ENCODE data around the gene ONECUT3. TPM values are rescaled to one million over a fixed set of nuclear protein-coding genes. Genes with fewer than 3 reads are reported as not detected.

Gene ONECUT3
- total and polyA plus RNA-seq, 10 of the 15 experiments (the other 5 are each of a cell fraction or from before 2014, with no cell fraction given), result not detected

DNA sequence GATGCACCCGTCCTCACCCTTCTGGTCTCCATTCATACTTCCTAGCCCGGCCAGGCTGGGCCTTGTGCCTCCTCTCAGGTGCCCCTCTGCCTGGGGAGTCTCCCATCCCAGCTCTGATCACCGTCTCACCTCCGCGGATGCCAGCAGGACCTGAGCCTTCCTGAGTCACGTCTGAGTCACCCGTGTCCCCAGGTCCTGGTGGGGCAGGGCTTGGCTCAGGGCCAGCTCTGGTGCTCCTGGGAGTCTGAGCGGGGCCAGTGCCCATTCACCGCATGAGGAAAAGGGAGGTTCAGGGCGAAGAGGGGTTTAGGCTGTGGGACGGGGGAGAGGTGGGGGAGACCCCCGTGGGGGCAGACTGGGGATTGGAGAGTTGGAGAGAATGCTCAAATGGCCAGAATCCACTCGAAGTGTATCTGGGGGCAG is 58.2 kb downstream of the ONECUT3 start:
- ATAC-seq, result no peak
- CTCF ChIA-PET, result no interaction called here

More for the DNA sequence above, 58.2 kb downstream of the ONECUT3 start:
- ChIA-PET SMC1A (ENCODE audit: uncharacterized antibody, unreplicated experiment) (no interaction called here), POLR2A (interaction anchor here (0.6 to 1.0 kb wide), 2 partner anchors 197 to 221 kb away, joined by 3 read pairs; no protein-coding TSS in a partner anchor), RAD21 (ENCODE audit: unreplicated experiment) (no interaction called here)
- Histone ChIP-seq H3K79me2 (ENCODE audit: control insufficient read depth, insufficient read depth, low read length) (no peaks in the 10 kb centered on the region), H3K27ac (ENCODE audit: control insufficient read depth, insufficient read depth) (no peak overlapping the region), H4K20me1 (ENCODE audit: control insufficient read depth, insufficient read depth) (no peaks in the 10 kb centered on the region), H3K4me2 (ENCODE audit: control insufficient read depth, insufficient read depth) (peak overlapping the region; percentile 80; the same call in 1 of the 2 replicates), H3K9me3 (replicated peaks; ENCODE audit: control insufficient read depth, insufficient read depth, low read length) (no peaks in the 10 kb centered on the region), H2AFZ (ENCODE audit: control insufficient read depth, low read depth, low read length) (peak overlapping the region; percentile 69), H3K36me3 (ENCODE audit: control insufficient read depth in 2 of 2, insufficient read depth in 2 of 2, low read length in 1 of 2) (peaks cover 0 to 6% of the 10 kb centered on the region in 2 experiments; a peak in 2 of 4 replicates), H3K4me1 (ENCODE audit: control insufficient read depth, insufficient read depth, low read length) (peaks cover 3% of the 10 kb centered on the region; the same call in 1 of the 2 replicates), H3K9ac (ENCODE audit: control insufficient read depth, insufficient read depth, low read length) (no peak overlapping the region; the same call in 1 of the 2 replicates), H3K4me3 (peak overlapping the region; percentile 75; the same call in 1 of the 2 replicates), H3K27me3 (replicated peaks in 1 of 2; ENCODE audit: control insufficient read depth in 2 of 2, insufficient read depth in 2 of 2, low read length in 1 of 2) (no peaks in the 10 kb centered on the region)
- in situ Hi-C loops (cut with MboI), result no loop called here
- no peak for FAIRE-seq
- intact Hi-C loops (cut with micrococcal nuclease; ENCODE audit: unreplicated experiment), result no loop called here
- TF ChIP-seq CEBPB (IDR thresholded peaks at IDR 0.05; ENCODE audit: borderline replicate concordance in 1 of 2, low read depth in 2 of 2, low read length in 2 of 2), result no peak
- TF ChIP-seq IKZF1 (conservative IDR thresholded peaks at IDR 0.05), result no peak
- no peak for TF ChIP-seq CBFB (IDR thresholded peaks at IDR 0.05; ENCODE audit: low read depth)
- TF ChIP-seq BACH1 (IDR thresholded peaks at IDR 0.05; ENCODE audit: borderline replicate concordance), result no peak
- no peak for TF ChIP-seq BRCA1 (IDR thresholded peaks at IDR 0.05; ENCODE audit: low read depth, low read length)
- TF ChIP-seq TARDBP (IDR thresholded peaks at IDR 0.05; ENCODE audit: borderline replicate concordance), result no peak
- no peak for TF ChIP-seq STAT3 (IDR thresholded peaks at IDR 0.05; ENCODE audit: low read depth, low read length)
- TF ChIP-seq POU2F2 (IDR thresholded peaks at IDR 0.05; ENCODE audit: borderline replicate concordance, low read depth, low read length), result no peak
- TF ChIP-seq BHLHE40 (IDR thresholded peaks at IDR 0.05; ENCODE audit: borderline replicate concordance in 1 of 2, low read depth in 2 of 2, low read length in 1 of 2), result no peak
- no peak for TF ChIP-seq SUZ12 (IDR thresholded peaks at IDR 0.05; ENCODE audit: unreplicated experiment)
- no peak for TF ChIP-seq IKZF2 (IDR thresholded peaks at IDR 0.05)
- TF ChIP-seq KLF5 (IDR thresholded peaks at IDR 0.05; ENCODE audit: partially characterized antibody), result no peak
- no peak for TF ChIP-seq POLR2AphosphoS2 (IDR thresholded peaks at IDR 0.05; ENCODE audit: low read depth, low read length)
- TF ChIP-seq HDAC6 (IDR thresholded peaks at IDR 0.05; ENCODE audit: unreplicated experiment), result no peak
- TF ChIP-seq LARP7 (IDR thresholded peaks at IDR 0.05), result no peak
- TF ChIP-seq ZNF384 (IDR thresholded peaks at IDR 0.05; ENCODE audit: borderline replicate concordance, low read depth, low read length), result no peak
- TF ChIP-seq, protein P1, sequence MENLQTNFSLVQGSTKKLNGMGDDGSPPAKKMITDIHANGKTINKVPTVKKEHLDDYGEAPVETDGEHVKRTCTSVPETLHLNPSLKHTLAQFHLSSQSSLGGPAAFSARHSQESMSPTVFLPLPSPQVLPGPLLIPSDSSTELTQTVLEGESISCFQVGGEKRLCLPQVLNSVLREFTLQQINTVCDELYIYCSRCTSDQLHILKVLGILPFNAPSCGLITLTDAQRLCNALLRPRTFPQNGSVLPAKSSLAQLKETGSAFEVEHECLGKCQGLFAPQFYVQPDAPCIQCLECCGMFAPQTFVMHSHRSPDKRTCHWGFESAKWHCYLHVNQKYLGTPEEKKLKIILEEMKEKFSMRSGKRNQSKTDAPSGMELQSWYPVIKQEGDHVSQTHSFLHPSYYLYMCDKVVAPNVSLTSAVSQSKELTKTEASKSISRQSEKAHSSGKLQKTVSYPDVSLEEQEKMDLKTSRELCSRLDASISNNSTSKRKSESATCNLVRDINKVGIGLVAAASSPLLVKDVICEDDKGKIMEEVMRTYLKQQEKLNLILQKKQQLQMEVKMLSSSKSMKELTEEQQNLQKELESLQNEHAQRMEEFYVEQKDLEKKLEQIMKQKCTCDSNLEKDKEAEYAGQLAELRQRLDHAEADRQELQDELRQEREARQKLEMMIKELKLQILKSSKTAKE (IDR thresholded peaks at IDR 0.05; ENCODE audit: low read depth, poor library complexity, severe bottlenecking), result no peak
- no peak for TF ChIP-seq NRF1 (conservative IDR thresholded peaks at IDR 0.05; ENCODE audit: low read depth, low read length)
- TF ChIP-seq MXI1 (IDR thresholded peaks at IDR 0.05; ENCODE audit: low read depth, low read length), result no peak
- TF ChIP-seq, protein P2, sequence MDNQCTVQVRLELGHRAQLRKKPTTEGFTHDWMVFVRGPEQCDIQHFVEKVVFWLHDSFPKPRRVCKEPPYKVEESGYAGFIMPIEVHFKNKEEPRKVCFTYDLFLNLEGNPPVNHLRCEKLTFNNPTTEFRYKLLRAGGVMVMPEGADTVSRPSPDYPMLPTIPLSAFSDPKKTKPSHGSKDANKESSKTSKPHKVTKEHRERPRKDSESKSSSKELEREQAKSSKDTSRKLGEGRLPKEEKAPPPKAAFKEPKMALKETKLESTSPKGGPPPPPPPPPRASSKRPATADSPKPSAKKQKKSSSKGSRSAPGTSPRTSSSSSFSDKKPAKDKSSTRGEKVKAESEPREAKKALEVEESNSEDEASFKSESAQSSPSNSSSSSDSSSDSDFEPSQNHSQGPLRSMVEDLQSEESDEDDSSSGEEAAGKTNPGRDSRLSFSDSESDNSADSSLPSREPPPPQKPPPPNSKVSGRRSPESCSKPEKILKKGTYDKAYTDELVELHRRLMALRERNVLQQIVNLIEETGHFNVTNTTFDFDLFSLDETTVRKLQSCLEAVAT (IDR thresholded peaks at IDR 0.05), result no peak
- no peak for DNase-seq (ENCODE audit: low read depth, low spot score)
- no TSS peak for BruUV-seq (replicated peaks)
- WGBS (ENCODE audit: insufficient coverage, insufficient replicate concordance, low lambda C conversion rate, missing lambda C conversion rate), result 21% methylated on average over 12 of the region's 13 CpGs
